Adrenal gland (tissue), 12 donors: Measurements from ENCODE around the gene FOXJ1. TPM values are rescaled to one million over a fixed set of nuclear protein-coding genes. Genes with fewer than 3 reads are reported as not detected.

Experiments used
- DNase-seq, 7 donors: peaks; one replicate each; pipeline ENCODE4 v3.0.0-alpha.2; 2019 to 2020
- H3K27ac ChIP-seq, 5 donors: fragments of 200-600 bp; sonication (generic) in 4 of 5; 1 replicate in 3 of 5; 2 replicates in 2 of 5; pipeline versions ENCODE4 v1.5.1 to v1.8.0; 2016 to 2020; ENCODE audit warnings: mild to moderate bottlenecking in 1 of 5
- H3K27me3 ChIP-seq: fragments of 200-600 bp; 2 replicates; pipeline ENCODE4 v1.8.0; 2021
- H3K36me3 ChIP-seq, 2 donors: fragments of 200-600 bp; replicated peaks in 1 of 2; 1 replicate in 1 of 2; 2 replicates in 1 of 2; pipeline versions ENCODE4 v1.5.1 to v1.8.0; 2018 to 2022
- H3K4me1 ChIP-seq, 2 donors: fragments of 200-600 bp; replicated peaks in 1 of 2; 1 replicate in 1 of 2; 2 replicates in 1 of 2; pipeline versions ENCODE4 v1.5.1 to v1.8.0; 2018 to 2021
- H3K4me3 ChIP-seq, 4 donors: fragments of 200-600 bp; sonication (generic) in 3 of 4; one replicate each; pipeline ENCODE4 v1.5.1; 2016 to 2018
- H3K9me3 ChIP-seq, 3 donors: fragments of 200-600 bp; sonication (generic) in 1 of 3; replicated peaks in 1 of 3; 1 replicate in 2 of 3; 2 replicates in 1 of 3; pipeline versions ENCODE4 v1.5.1 to v1.8.0; 2016 to 2021
- POLR2A ChIP-seq, 2 donors: fragments of 450-650 bp; IDR thresholded peaks; one replicate each; pipeline ENCODE4 v1.6.1; 2017; ENCODE audit warnings: antibody characterized with exemption in 2 of 2, mild to moderate bottlenecking in 2 of 2, moderate library complexity in 1 of 2
- WGBS, 4 donors: extraction: QIAGEN DNeasy Blood & Tissue Kit in 2 of 4; methylation state at CpG; one replicate each; pipeline versions ENCODE4 v1.1.5 to v1.1.7; 2013 to 2017; 5-methylcytosine and 5-hydroxymethylcytosine counted together
- intact Hi-C, 2 donors: fragments of 100-400 bp; cut with DNase I; formaldehyde crosslinking; loops; one replicate each; pipeline versions ENCODE4 v1.14.1 to v1.15.0; 2022 to 2023
- polyA plus RNA-seq, 3 donors: library from polyadenylated mRNA; stranded (reverse); fragments of 200-250 nt in 2 of 3; fragments of 350-450 nt in 1 of 3; fragmentation: Illumina TruSeq in 1 of 3; extraction: RNeasy Lipid Tissue Mini Kit (QIAGEN cat#74804) in 1 of 3; gene quantifications; one replicate each; pipeline ENCODE4 v1.2.3, GENCODE V29; 2013 to 2014
- total RNA-seq, 9 donors: library from RNA; depleted of rRNA in 4 of 9; stranded (reverse); fragments of >200 nt in 4 of 9; fragments of 120-200 nt in 1 of 9; fragmentation: NEBNext Ultra II Directional in 1 of 9; extraction: Animal tissue kit (Norgen Biotek cat#: 25700) in 1 of 9; gene quantifications; one replicate each; pipeline versions ENCODE4 v1.1.0 to v1.2.4, GENCODE V29; 2013 to 2023
- TF ChIP-seq, protein P1 (sequence below), 6 experiments: fragments of 450-650 bp in 4 of 6; fragments of 200-600 bp in 2 of 6; sonication (generic) in 1 of 6; IDR thresholded peaks; 1 replicate in 5 of 6; 2 replicates in 1 of 6; pipeline versions ENCODE4 v1.5.1 to v1.8.0; 2016 to 2021; ENCODE audit warnings: antibody characterized with exemption in 6 of 6, mild to moderate bottlenecking in 2 of 6, moderate library complexity in 1 of 6
- donor health status: healthy with polysubstance abuse.
- donor health status: Bipolar disorder and iron deficiency.
- donor health status: DM: yes; HTN: yes; CAD: no.
- donor health status: DM: no; HTN: no; CAD: no.
- donor health status: DM: no; HTN: no; CAD: no.
- donor health status: DM: yes; HTN: yes; CAD: no.

The FOXJ1 gene
- total and polyA plus RNA-seq, 12 donors: 0.06 to 0.18 (median 0.07) TPM; not detected in 9

DNA sequence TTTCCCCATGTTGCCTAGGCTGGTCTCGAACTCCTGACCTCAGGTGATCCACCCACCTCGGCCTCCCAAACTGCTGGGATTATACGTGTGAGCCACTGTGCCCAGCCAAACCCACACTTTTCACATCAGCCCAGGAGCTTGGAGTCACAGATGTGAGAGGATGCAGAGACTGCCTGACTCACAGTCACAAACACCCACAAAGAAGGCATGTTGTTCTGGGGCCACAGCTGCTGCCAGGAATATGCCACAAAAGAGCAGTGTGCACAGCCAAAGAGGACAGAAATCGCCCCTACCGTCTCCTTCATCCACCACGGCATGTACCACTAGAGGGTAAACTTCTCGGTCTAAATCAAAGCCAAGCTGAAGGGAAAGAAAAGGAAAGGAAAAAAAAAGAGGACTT, 25.1 kb upstream of the FOXJ1 start:
- Histone ChIP-seq H3K36me3 (no peaks in the 10 kb centered on the region), H3K27ac (no peak overlapping the region), H3K27me3 (no peaks in the 10 kb centered on the region), H3K4me1 (no peaks in the 10 kb centered on the region), H3K9me3 (no peaks in the 10 kb centered on the region), H3K4me3 (no peak overlapping the region)
- WGBS, 4 donors: 90 to 97% (median 91%) methylated on average over 7 of the region's 7 CpGs
- DNase-seq: no peak
- intact Hi-C loops: no loop called here
- TF ChIP-seq, protein P1, sequence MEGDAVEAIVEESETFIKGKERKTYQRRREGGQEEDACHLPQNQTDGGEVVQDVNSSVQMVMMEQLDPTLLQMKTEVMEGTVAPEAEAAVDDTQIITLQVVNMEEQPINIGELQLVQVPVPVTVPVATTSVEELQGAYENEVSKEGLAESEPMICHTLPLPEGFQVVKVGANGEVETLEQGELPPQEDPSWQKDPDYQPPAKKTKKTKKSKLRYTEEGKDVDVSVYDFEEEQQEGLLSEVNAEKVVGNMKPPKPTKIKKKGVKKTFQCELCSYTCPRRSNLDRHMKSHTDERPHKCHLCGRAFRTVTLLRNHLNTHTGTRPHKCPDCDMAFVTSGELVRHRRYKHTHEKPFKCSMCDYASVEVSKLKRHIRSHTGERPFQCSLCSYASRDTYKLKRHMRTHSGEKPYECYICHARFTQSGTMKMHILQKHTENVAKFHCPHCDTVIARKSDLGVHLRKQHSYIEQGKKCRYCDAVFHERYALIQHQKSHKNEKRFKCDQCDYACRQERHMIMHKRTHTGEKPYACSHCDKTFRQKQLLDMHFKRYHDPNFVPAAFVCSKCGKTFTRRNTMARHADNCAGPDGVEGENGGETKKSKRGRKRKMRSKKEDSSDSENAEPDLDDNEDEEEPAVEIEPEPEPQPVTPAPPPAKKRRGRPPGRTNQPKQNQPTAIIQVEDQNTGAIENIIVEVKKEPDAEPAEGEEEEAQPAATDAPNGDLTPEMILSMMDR (IDR thresholded peaks at IDR 0.05): no peak
- TF ChIP-seq POLR2A (IDR thresholded peaks at IDR 0.05): no peak

DNA sequence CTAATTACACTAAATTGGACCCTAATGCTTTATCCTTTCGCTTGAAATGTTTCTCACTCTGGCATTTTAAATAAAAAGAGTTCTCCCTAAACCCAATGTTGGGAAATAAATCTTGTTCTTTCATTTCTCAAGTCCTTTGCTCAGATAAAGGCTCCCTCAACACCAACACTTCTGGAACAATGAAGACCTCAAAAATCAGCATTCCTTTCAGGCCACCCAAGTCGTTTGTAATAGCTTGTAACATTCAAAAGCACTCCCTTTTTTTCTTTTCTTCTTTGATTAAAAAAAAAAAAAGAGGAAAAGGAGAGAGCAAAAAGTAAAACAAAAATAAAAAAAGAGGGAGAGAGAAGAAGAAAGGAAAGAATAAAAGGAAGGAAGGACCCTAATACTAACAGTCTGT, 23.3 kb upstream of the FOXJ1 start:
- TF ChIP-seq POLR2A (IDR thresholded peaks at IDR 0.05): no peak
- TF ChIP-seq, protein P1 (IDR thresholded peaks at IDR 0.05): no peak
- H3K9me3 ChIP-seq: no peaks in the 10 kb centered on the region
- H3K4me3 ChIP-seq: no peak overlapping the region
- no peaks in the 10 kb centered on the region for H3K27me3 ChIP-seq
- intact Hi-C loops: no loop called here
- H3K4me1 ChIP-seq: no peaks in the 10 kb centered on the region
- WGBS, 4 donors: 76 to 83% (median 79%) methylated on average over 2 of the region's 2 CpGs
- no peaks in the 10 kb centered on the region for H3K36me3 ChIP-seq
- no peak for DNase-seq
- no peak overlapping the region for H3K27ac ChIP-seq

DNA sequence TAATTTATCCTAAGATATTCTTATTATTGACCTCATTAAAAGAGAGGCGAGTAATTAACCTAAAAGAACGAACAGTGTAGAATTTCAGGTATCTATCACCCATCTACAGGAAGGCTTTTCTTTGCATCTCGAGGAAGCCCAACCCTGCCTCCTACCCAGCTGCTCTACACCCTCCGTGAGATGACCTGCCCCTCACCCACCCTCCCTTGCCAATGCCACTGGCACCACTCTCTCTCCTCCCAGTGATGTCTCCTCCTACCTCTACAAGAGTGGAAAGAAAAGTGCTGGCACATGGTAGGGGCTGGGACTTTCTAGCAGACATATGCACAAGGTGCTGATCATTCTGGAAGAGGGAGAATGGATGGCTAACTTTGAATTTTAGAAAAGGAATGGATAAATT, 22.9 kb upstream of the FOXJ1 start:
- Histone ChIP-seq H3K27ac (no peak overlapping the region), H3K27me3 (no peaks in the 10 kb centered on the region), H3K4me1 (no peaks in the 10 kb centered on the region), H3K36me3 (no peaks in the 10 kb centered on the region), H3K9me3 (no peaks in the 10 kb centered on the region), H3K4me3 (no peak overlapping the region)
- TF ChIP-seq POLR2A (IDR thresholded peaks at IDR 0.05): no peak
- TF ChIP-seq, protein P1 (IDR thresholded peaks at IDR 0.05): no peak
- intact Hi-C loops: no loop called here
- DNase-seq: no peak
- WGBS, 4 donors: 86 to 99% (median 94%) methylated on average over 4 of the region's 4 CpGs

DNA sequence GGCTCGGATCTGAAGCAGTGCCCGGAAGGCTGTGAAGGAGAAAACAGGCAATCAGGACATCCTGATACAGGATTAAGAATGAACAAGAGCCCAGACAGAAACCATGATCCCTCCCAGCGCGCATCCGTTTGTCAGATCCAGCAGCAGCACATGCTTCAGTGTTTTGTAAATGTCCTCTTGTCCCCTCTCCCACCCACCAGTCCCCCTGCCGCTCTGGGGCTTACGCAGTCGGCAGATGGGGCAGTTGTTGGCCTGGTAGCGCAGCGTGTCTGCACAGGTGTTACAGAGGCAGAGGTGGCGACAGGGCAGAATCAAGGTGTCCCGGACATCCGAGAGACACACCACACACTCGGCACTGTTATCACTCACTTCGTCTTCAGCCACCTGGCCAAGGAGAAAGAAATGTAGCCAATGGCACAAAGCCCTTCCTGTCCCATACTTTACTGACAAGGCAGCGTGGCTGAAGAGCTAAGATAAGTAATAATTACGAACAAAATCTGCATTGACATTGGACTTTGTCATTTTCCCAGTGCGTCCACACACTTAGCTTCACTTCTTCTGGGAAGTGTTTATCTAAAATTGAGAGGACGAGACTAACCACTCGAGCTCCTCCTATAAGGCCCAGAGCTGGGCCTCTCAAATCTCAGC, 20.7 kb upstream of the FOXJ1 start:
- Histone ChIP-seq H3K9me3 (no peaks in the 10 kb centered on the region), H3K4me3 (no peak overlapping the region), H3K36me3 (no peaks in the 10 kb centered on the region), H3K27ac (no peak overlapping the region), H3K4me1 (no peaks in the 10 kb centered on the region), H3K27me3 (no peaks in the 10 kb centered on the region)
- TF ChIP-seq POLR2A (IDR thresholded peaks at IDR 0.05): no peak
- TF ChIP-seq, protein P1 (IDR thresholded peaks at IDR 0.05): no peak
- 88 to 91% (median 89%) methylated on average over 20 of the region's 20 CpGs for WGBS, 4 donors
- intact Hi-C loops: no loop called here
- no peak for DNase-seq
